Measurements from ENCODE around the gene REPIN1.

The REPIN1 gene

DNA sequence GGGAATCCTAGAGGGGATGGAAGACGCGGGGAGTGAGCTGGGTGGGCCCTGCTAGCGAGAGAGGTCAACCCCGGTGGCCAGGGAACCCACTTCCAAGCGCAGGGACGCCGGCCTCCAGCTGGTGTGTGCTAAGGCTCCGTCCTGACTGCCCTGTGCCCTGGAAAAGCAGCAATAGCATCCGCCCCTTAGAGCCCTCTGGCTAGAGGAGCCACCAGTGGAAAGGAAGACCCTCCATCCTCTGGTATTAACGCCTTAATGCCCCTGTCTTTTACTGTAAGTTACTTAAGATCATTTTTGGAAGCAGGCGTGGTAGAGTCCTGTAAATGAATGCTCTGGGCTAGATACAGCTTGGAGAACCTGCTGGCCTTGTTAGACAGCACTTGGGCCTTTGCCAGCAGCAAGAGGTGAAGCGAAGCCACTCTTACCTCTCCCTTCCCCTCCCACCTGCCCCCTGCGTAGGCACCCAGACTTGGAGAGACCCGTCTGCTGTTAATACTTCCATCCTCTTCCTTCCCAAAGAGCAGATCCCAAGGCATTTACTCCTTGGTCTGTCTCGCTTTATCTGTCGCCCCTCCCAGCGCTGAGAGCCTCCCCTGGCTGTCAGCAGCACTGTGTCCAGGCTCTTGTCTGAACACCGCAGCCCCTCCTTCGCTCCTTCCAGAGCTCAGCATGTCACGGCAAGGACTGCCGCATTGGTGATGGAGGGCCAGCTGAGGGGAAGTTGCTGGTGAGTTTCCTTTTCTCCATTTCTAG, 4.6 kb downstream of the REPIN1 start:
- TF ChIP-seq, protein P1, sequence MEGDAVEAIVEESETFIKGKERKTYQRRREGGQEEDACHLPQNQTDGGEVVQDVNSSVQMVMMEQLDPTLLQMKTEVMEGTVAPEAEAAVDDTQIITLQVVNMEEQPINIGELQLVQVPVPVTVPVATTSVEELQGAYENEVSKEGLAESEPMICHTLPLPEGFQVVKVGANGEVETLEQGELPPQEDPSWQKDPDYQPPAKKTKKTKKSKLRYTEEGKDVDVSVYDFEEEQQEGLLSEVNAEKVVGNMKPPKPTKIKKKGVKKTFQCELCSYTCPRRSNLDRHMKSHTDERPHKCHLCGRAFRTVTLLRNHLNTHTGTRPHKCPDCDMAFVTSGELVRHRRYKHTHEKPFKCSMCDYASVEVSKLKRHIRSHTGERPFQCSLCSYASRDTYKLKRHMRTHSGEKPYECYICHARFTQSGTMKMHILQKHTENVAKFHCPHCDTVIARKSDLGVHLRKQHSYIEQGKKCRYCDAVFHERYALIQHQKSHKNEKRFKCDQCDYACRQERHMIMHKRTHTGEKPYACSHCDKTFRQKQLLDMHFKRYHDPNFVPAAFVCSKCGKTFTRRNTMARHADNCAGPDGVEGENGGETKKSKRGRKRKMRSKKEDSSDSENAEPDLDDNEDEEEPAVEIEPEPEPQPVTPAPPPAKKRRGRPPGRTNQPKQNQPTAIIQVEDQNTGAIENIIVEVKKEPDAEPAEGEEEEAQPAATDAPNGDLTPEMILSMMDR (conservative IDR thresholded peaks at IDR 0.05), result no peak
- H3K27ac ChIP-seq, result peak overlapping the region; percentile 77

GRCh38 chr7:150374026-150374425, 5.4 kb downstream of the REPIN1 start:
- peak overlapping the region; percentile 77 for H3K27ac ChIP-seq
- TF ChIP-seq, protein P1 (conservative IDR thresholded peaks at IDR 0.05), result no peak

GRCh38 chr7:150374472-150374871, 5.8 kb downstream of the REPIN1 start:
- TF ChIP-seq, protein P1 (conservative IDR thresholded peaks at IDR 0.05), result no peak
- peak overlapping the region; percentile 77 for H3K27ac ChIP-seq

DNA sequence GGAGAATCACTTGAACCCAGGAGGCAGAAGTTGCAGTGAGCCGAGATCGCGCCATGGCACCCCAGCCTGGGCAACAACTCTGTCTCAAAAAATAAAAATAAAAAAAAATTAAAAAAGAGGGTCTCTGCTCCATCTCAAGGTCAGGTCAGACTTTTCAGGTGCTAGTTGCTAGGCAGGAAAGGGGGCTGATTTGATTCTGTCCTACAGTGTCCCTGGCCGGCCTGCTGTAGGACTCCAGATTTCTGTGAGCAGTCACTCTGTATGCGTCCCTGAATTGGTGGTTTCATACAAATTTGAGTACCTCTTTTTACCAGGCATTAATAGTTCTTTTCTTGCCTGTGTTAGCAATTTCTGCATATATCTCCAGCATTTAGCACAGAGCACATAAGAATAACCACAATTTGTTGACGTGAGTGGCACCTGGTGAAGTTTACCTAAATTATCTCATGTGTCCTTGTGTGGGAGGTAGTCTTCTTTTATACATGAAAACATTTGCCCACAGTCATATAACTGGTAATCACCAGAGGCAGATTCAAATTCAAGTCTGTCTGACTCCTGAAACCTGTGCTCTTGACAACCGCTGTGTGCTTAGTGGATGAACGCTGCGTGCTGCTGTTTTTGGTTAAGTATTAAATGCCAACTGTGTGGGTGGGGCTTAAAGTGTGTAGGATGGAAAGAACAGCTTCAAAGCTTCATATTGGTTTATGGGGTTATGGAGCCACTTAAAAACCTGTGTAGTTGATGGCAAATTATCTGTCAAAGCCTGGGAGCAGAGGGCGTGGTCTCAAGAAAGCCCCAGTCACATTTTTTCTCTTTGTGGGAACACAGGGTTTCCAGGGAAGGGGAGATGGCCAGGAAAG, 7.3 kb downstream of the REPIN1 start:
- peak overlapping the region; percentile 92 for H3K27ac ChIP-seq
- TF ChIP-seq, protein P1 (conservative IDR thresholded peaks at IDR 0.05), result no peak

DNA sequence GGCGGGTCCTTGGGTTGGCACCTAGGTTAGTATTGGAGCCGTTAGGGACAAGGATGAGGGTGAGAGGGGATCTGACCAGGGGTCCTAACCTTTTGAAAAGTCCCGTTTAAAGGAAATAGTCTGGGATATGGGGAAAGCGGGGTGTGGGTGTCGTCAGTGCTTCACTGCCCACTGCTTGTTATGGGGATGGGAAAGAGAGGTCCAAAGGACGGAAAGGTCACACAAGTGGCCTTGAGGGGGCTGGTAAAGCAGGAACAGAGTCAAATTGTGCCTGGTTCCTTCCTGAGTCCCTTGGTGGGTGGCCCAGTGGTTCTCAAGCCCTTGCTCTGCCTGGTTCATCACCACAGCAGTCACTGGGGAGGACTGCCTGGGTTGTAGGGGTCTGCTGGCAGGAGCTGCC, 7.9 kb downstream of the REPIN1 start:
- peak overlapping the region; percentile 92; the same call in 1 of the 2 replicates for H3K27ac ChIP-seq
- TF ChIP-seq, protein P1 (conservative IDR thresholded peaks at IDR 0.05), result no peak

GRCh38 chr7:150377196-150377595, 8.6 kb downstream of the REPIN1 start:
- H3K27ac ChIP-seq, result peak overlapping the region; percentile 92
- TF ChIP-seq, protein P1 (conservative IDR thresholded peaks at IDR 0.05), result no peak

GRCh38 chr7:150377635-150378034, 9.0 kb downstream of the REPIN1 start:
- TF ChIP-seq, protein P1 (conservative IDR thresholded peaks at IDR 0.05), result no peak
- H3K27ac ChIP-seq, result peak overlapping the region; percentile 92

Measured in VCaP (cell line).